ENCODE data around the gene CIBAR2. TPM values are rescaled to one million over a fixed set of nuclear protein-coding genes. Genes with fewer than 3 reads are reported as not detected.

CIBAR2 gene
- total RNA-seq, 1 donor from 2014 or later, result not detected

GRCh38 chr16:85090181-85090580 is 22.1 kb downstream of the CIBAR2 start:
- H3K27me3 Mint-ChIP-seq (ENCODE audit: unreplicated experiment), result peaks cover 9% of the 10 kb centered on the region
- peaks cover 8% of the 10 kb centered on the region for H3K9me3 Mint-ChIP-seq (ENCODE audit: unreplicated experiment)
- no peak overlapping the region for H3K4me3 Mint-ChIP-seq (ENCODE audit: unreplicated experiment)
- H3K27ac Mint-ChIP-seq (ENCODE audit: unreplicated experiment), result peak overlapping the region; percentile 86
- H3K4me1 Mint-ChIP-seq (ENCODE audit: low read depth, unreplicated experiment), result peaks cover 40% of the 10 kb centered on the region
- TF ChIP-seq CTCF (IDR thresholded peaks at IDR 0.05; ENCODE audit: partially characterized antibody, unreplicated experiment), result no peak
- H3K36me3 Mint-ChIP-seq (ENCODE audit: unreplicated experiment), result no peaks in the 10 kb centered on the region
- DNase-seq, result peak; percentile 40

- peak; percentile 45 for DNase-seq
- H3K9me3 Mint-ChIP-seq (ENCODE audit: unreplicated experiment), result peaks cover 7% of the 10 kb centered on the region
- H3K27ac Mint-ChIP-seq (ENCODE audit: unreplicated experiment), result peak overlapping the region; percentile 86
- H3K4me1 Mint-ChIP-seq (ENCODE audit: low read depth, unreplicated experiment), result peaks cover 42% of the 10 kb centered on the region
- TF ChIP-seq CTCF (IDR thresholded peaks at IDR 0.05; ENCODE audit: partially characterized antibody, unreplicated experiment), result no peak
- peak overlapping the region; percentile 59 for H3K4me3 Mint-ChIP-seq (ENCODE audit: unreplicated experiment)
- peaks cover 9% of the 10 kb centered on the region for H3K27me3 Mint-ChIP-seq (ENCODE audit: unreplicated experiment)
- H3K36me3 Mint-ChIP-seq (ENCODE audit: unreplicated experiment), result no peaks in the 10 kb centered on the region
Measured at GRCh38 chr16:85089525-85089924, 22.7 kb downstream of the CIBAR2 start.

- Mint-ChIP-seq H3K4me3 (ENCODE audit: unreplicated experiment) (peak overlapping the region; percentile 20), H3K27ac (ENCODE audit: unreplicated experiment) (peak overlapping the region; percentile 52), H3K36me3 (ENCODE audit: unreplicated experiment) (no peaks in the 10 kb centered on the region), H3K27me3 (ENCODE audit: unreplicated experiment) (peaks cover 9% of the 10 kb centered on the region), H3K4me1 (ENCODE audit: low read depth, unreplicated experiment) (peaks cover 39% of the 10 kb centered on the region), H3K9me3 (ENCODE audit: unreplicated experiment) (peaks cover 7% of the 10 kb centered on the region)
- no peak for TF ChIP-seq CTCF (IDR thresholded peaks at IDR 0.05; ENCODE audit: partially characterized antibody, unreplicated experiment)
- DNase-seq, result no peak
Measured at GRCh38 chr16:85088570-85089199, 23.6 kb downstream of the CIBAR2 start.

GRCh38 chr16:85087899-85088569 is 24.2 kb downstream of the CIBAR2 start:
- Mint-ChIP-seq H3K4me1 (ENCODE audit: low read depth, unreplicated experiment) (peaks cover 42% of the 10 kb centered on the region), H3K27me3 (ENCODE audit: unreplicated experiment) (peaks cover 9% of the 10 kb centered on the region)

More at GRCh38 chr16:85087899-85088569, 24.2 kb downstream of the CIBAR2 start:
- no peak for TF ChIP-seq CTCF (IDR thresholded peaks at IDR 0.05; ENCODE audit: partially characterized antibody, unreplicated experiment)
- H3K4me3 Mint-ChIP-seq (ENCODE audit: unreplicated experiment), result peak overlapping the region; percentile 46
- H3K36me3 Mint-ChIP-seq (ENCODE audit: unreplicated experiment), result no peaks in the 10 kb centered on the region
- no peak overlapping the region for H3K27ac Mint-ChIP-seq (ENCODE audit: unreplicated experiment)
- no peak for DNase-seq
- H3K9me3 Mint-ChIP-seq (ENCODE audit: unreplicated experiment), result peaks cover 7% of the 10 kb centered on the region
